CD4-positive, alpha-beta memory T cell (primary cell): Measurements from ENCODE around the gene BABAM2. TPM values are rescaled to one million over a fixed set of nuclear protein-coding genes. Genes with fewer than 3 reads are reported as not detected.

Experiments
- CTCF ChIA-PET: fragments of 350-600 bp; sonication (Branson Sonifier 250); formaldehyde crosslinking; loops from one replicate; lab custom pipeline; 2021; ENCODE audit warnings: inconsistent platforms; ENCODE audit not compliant: partially characterized antibody; lab: Charles Lee
- POLR2A ChIA-PET: fragments of 350-600 bp; sonication (Branson Sonifier 250); formaldehyde crosslinking; loops from one replicate; lab custom pipeline; 2021; ENCODE audit not compliant: partially characterized antibody; lab: Charles Lee
- DNase-seq, 5 donors: peaks; one replicate each; pipeline versions ENCODE4 v3.0.0 to v3.0.0-alpha.2; 2020 to 2022; ENCODE audit warnings: mixed read lengths in 1 of 5
- H3K27ac ChIP-seq: one replicate; pipeline ENCODE4 v1.7.0; 2013; ENCODE audit warnings: low read depth, low read length
- H3K27me3 ChIP-seq: 2 replicates; pipeline ENCODE4 v1.7.0; 2013; ENCODE audit warnings: mild to moderate bottlenecking, low read length, moderate library complexity; ENCODE audit not compliant: insufficient read depth
- H3K36me3 ChIP-seq: 2 replicates; pipeline ENCODE4 v1.7.0; 2013; ENCODE audit warnings: mild to moderate bottlenecking, low read length, moderate library complexity; ENCODE audit not compliant: insufficient read depth
- H3K4me1 ChIP-seq: 2 replicates; pipeline ENCODE4 v1.7.0; 2013; ENCODE audit warnings: mild to moderate bottlenecking, low read length, moderate library complexity; ENCODE audit not compliant: insufficient read depth
- H3K4me3 ChIP-seq, 2 donors: one replicate each; pipeline ENCODE4 v1.7.0; 2013; ENCODE audit warnings: low read length in 2 of 2, mild to moderate bottlenecking in 1 of 2
- H3K9me3 ChIP-seq, 2 donors: one replicate each; pipeline ENCODE4 v1.7.0; 2013; ENCODE audit warnings: low read length in 2 of 2, control low read depth in 1 of 2; ENCODE audit not compliant: control insufficient read depth in 1 of 2
- H3K27ac Mint-ChIP-seq, 7 donors: one replicate each; pipeline ENCODE4 v1.8.0; 2020 to 2021; ENCODE audit warnings: mixed read lengths in 7 of 7, mild to moderate bottlenecking in 6 of 7, inconsistent platforms in 3 of 7, moderate library complexity in 3 of 7
- H3K27me3 Mint-ChIP-seq, 2 donors: one replicate each; pipeline ENCODE4 v1.8.0; 2020 to 2021; ENCODE audit warnings: mixed read lengths in 2 of 2
- H3K36me3 Mint-ChIP-seq, 2 donors: one replicate each; pipeline ENCODE4 v1.8.0; 2020 to 2021; ENCODE audit warnings: mixed read lengths in 2 of 2, inconsistent platforms in 1 of 2, mild to moderate bottlenecking in 1 of 2
- H3K4me1 Mint-ChIP-seq, 4 donors: one replicate each; pipeline ENCODE4 v1.8.0; 2020 to 2021; ENCODE audit warnings: mixed read lengths in 4 of 4, mild to moderate bottlenecking in 1 of 4
- H3K4me3 Mint-ChIP-seq, 8 donors: one replicate each; pipeline ENCODE4 v1.8.0; 2020 to 2021; ENCODE audit warnings: mixed read lengths in 8 of 8, mild to moderate bottlenecking in 7 of 8, moderate library complexity in 6 of 8, inconsistent platforms in 3 of 8
- H3K9me3 Mint-ChIP-seq, 8 donors: one replicate each; pipeline ENCODE4 v1.8.0; 2020 to 2021; ENCODE audit warnings: mixed read lengths in 8 of 8, mild to moderate bottlenecking in 5 of 8, inconsistent platforms in 3 of 8, moderate library complexity in 1 of 8
- intact Hi-C: fragments of 100-400 bp; cut with micrococcal nuclease; formaldehyde crosslinking; loops from one replicate; pipeline ENCODE4 v1.15.1; 2023
- polyA plus RNA-seq, 2 donors: library from polyadenylated mRNA; unstranded; fragments of 300-500 nt; fragmentation: Illumina TruSeq; gene quantifications; one replicate each; pipeline ENCODE4 v1.2.3, GENCODE V29; 2021
- total RNA-seq, 2 experiments: library from RNA; stranded (reverse); gene quantifications; one replicate each; pipeline ENCODE4 v1.2.3, GENCODE V29; 2021

Gene BABAM2
- total and polyA plus RNA-seq, 4 experiments from 2014 or later, result 37.3 to 60.1 (median 48.2) TPM

- no peak overlapping the region for H3K4me3 ChIP-seq
- no peaks in the 10 kb centered on the region for H3K27me3 ChIP-seq
- no peak overlapping the region for H3K27ac ChIP-seq
- H3K9me3 Mint-ChIP-seq, result no peaks in the 10 kb centered on the region
- no peak overlapping the region for H3K27ac Mint-ChIP-seq
- H3K27me3 Mint-ChIP-seq, result no peaks in the 10 kb centered on the region
- no peaks in the 10 kb centered on the region for H3K9me3 ChIP-seq
- H3K36me3 Mint-ChIP-seq, result peaks cover 0 to 4% of the 10 kb centered on the region in 2 donors
- no peaks in the 10 kb centered on the region for H3K4me1 Mint-ChIP-seq
- no peaks in the 10 kb centered on the region for H3K4me1 ChIP-seq
- ChIA-PET CTCF (no interaction called here), POLR2A (interaction anchor here (0.6 kb wide), 1 partner anchor 62 kb away, joined by 4 read pairs; no protein-coding TSS in a partner anchor)
- H3K36me3 ChIP-seq, result no peaks in the 10 kb centered on the region
- no peak for DNase-seq
- H3K4me3 Mint-ChIP-seq, result no peak overlapping the region
- intact Hi-C loops, result no loop called here
Measured at GRCh38 chr2:28165087-28165635, 274.6 kb downstream of the BABAM2 start.

- Histone ChIP-seq H3K9me3 (no peaks in the 10 kb centered on the region), H3K4me3 (no peak overlapping the region), H3K4me1 (no peaks in the 10 kb centered on the region), H3K27ac (no peak overlapping the region), H3K36me3 (no peaks in the 10 kb centered on the region), H3K27me3 (no peaks in the 10 kb centered on the region)
- DNase-seq, result no peak
- ChIA-PET CTCF (interaction anchor here (0.6 kb wide), 1 partner anchor 183 kb away, joined by 3 read pairs; no protein-coding TSS in a partner anchor), POLR2A (no interaction called here)
- Mint-ChIP-seq H3K4me1 (no peaks in the 10 kb centered on the region), H3K9me3 (no peaks in the 10 kb centered on the region), H3K36me3 (peaks cover 0 to 7% of the 10 kb centered on the region in 2 donors), H3K4me3 (no peak overlapping the region), H3K27me3 (no peaks in the 10 kb centered on the region), H3K27ac (no peak overlapping the region)
- intact Hi-C loops, result no loop called here
Measured at GRCh38 chr2:28166956-28167355, 276.4 kb downstream of the BABAM2 start.

GRCh38 chr2:28168376-28168775, 277.8 kb downstream of the BABAM2 start:
- Histone ChIP-seq H3K27me3 (no peaks in the 10 kb centered on the region), H3K36me3 (no peaks in the 10 kb centered on the region), H3K27ac (no peak overlapping the region), H3K9me3 (no peaks in the 10 kb centered on the region), H3K4me3 (no peak overlapping the region), H3K4me1 (no peaks in the 10 kb centered on the region)
- no peak for DNase-seq
- H3K9me3 Mint-ChIP-seq, result no peaks in the 10 kb centered on the region
- ChIA-PET CTCF (no interaction called here), POLR2A (no interaction called here)
- intact Hi-C loops, result no loop called here
- H3K4me3 Mint-ChIP-seq, result no peak overlapping the region
- no peaks in the 10 kb centered on the region for H3K27me3 Mint-ChIP-seq
- no peaks in the 10 kb centered on the region for H3K4me1 Mint-ChIP-seq
- no peak overlapping the region for H3K27ac Mint-ChIP-seq
- peaks cover 0 to 13% of the 10 kb centered on the region in 2 donors for H3K36me3 Mint-ChIP-seq

GRCh38 chr2:28169492-28169891, 279.0 kb downstream of the BABAM2 start:
- no peaks in the 10 kb centered on the region for H3K27me3 ChIP-seq
- intact Hi-C loops, result no loop called here
- Mint-ChIP-seq H3K9me3 (peaks cover 0 to 3% (median 0%) of the 10 kb centered on the region in 8 donors), H3K4me1 (no peaks in the 10 kb centered on the region), H3K36me3 (peaks cover 0 to 13% of the 10 kb centered on the region in 2 donors), H3K27me3 (no peaks in the 10 kb centered on the region), H3K27ac (peak overlapping the region in 1 of 7 donors; percentile 60), H3K4me3 (no peak overlapping the region)
- CTCF ChIA-PET, result interaction anchor here (0.6 kb wide), 1 partner anchor 156 kb away, joined by 3 read pairs; no protein-coding TSS in a partner anchor
- H3K4me3 ChIP-seq, result no peak overlapping the region
- no peak for DNase-seq
- POLR2A ChIA-PET, result no interaction called here
- H3K4me1 ChIP-seq, result no peaks in the 10 kb centered on the region
- H3K9me3 ChIP-seq, result no peaks in the 10 kb centered on the region
- H3K27ac ChIP-seq, result no peak overlapping the region
- no peaks in the 10 kb centered on the region for H3K36me3 ChIP-seq

GRCh38 chr2:28172114-28172898, 281.8 kb downstream of the BABAM2 start:
- H3K4me3 ChIP-seq, result no peak overlapping the region
- ChIA-PET POLR2A (no interaction called here), CTCF (no interaction called here)
- no peaks in the 10 kb centered on the region for H3K36me3 ChIP-seq
- Mint-ChIP-seq H3K27ac (no peak overlapping the region), H3K27me3 (no peaks in the 10 kb centered on the region), H3K4me3 (no peak overlapping the region), H3K9me3 (peaks cover 0 to 18% (median 12%) of the 10 kb centered on the region in 8 donors), H3K4me1 (no peaks in the 10 kb centered on the region), H3K36me3 (peaks cover 11 to 24% of the 10 kb centered on the region in 2 donors)
- no peak overlapping the region for H3K27ac ChIP-seq
- DNase-seq, result no peak
- no peaks in the 10 kb centered on the region for H3K27me3 ChIP-seq
- H3K9me3 ChIP-seq, result no peaks in the 10 kb centered on the region
- H3K4me1 ChIP-seq, result no peaks in the 10 kb centered on the region
- intact Hi-C loops, result no loop called here

GRCh38 chr2:28173377-28173776, 282.8 kb downstream of the BABAM2 start:
- H3K9me3 ChIP-seq, result no peaks in the 10 kb centered on the region
- DNase-seq, result no peak
- no peak overlapping the region for H3K27ac ChIP-seq
- ChIA-PET CTCF (no interaction called here), POLR2A (no interaction called here)
- intact Hi-C loops, result no loop called here
- H3K4me3 ChIP-seq, result no peak overlapping the region
- Mint-ChIP-seq H3K9me3 (peaks cover under 1 to 22% (median 16%) of the 10 kb centered on the region in 8 donors), H3K4me1 (peaks cover 0 to 1% (median 0%) of the 10 kb centered on the region in 4 donors), H3K4me3 (no peak overlapping the region), H3K27ac (no peak overlapping the region), H3K36me3 (peaks cover 11 to 27% of the 10 kb centered on the region in 2 donors), H3K27me3 (no peaks in the 10 kb centered on the region)
- no peaks in the 10 kb centered on the region for H3K36me3 ChIP-seq
- no peaks in the 10 kb centered on the region for H3K27me3 ChIP-seq
- H3K4me1 ChIP-seq, result no peaks in the 10 kb centered on the region

GRCh38 chr2:28174211-28174610, 283.7 kb downstream of the BABAM2 start:
- H3K36me3 Mint-ChIP-seq, result peaks cover 11 to 27% of the 10 kb centered on the region in 2 donors
- H3K27me3 Mint-ChIP-seq, result no peaks in the 10 kb centered on the region
- H3K27ac Mint-ChIP-seq, result no peak overlapping the region
- no peak overlapping the region for H3K27ac ChIP-seq
- H3K4me1 Mint-ChIP-seq, result peaks cover 0 to 2% (median 0%) of the 10 kb centered on the region in 4 donors
- H3K4me3 ChIP-seq, result no peak overlapping the region
- DNase-seq, result no peak
- peaks cover 4 to 25% (median 18%) of the 10 kb centered on the region in 8 donors for H3K9me3 Mint-ChIP-seq
- H3K4me1 ChIP-seq, result no peaks in the 10 kb centered on the region
- POLR2A ChIA-PET, result no interaction called here
- no peaks in the 10 kb centered on the region for H3K36me3 ChIP-seq
- no peaks in the 10 kb centered on the region for H3K27me3 ChIP-seq
- intact Hi-C loops, result no loop called here
- CTCF ChIA-PET, result no interaction called here
- H3K9me3 ChIP-seq, result no peaks in the 10 kb centered on the region
- no peak overlapping the region for H3K4me3 Mint-ChIP-seq
